ENCODE data around the gene GPATCH1. TPM values are rescaled to one million over a fixed set of nuclear protein-coding genes. Genes with fewer than 3 reads are reported as not detected.

Gene GPATCH1
- total and polyA plus RNA-seq, 2 of the 13 experiments (the other 11 are each of a cell fraction or from before 2014, with no cell fraction given): 6.8 to 6.9 TPM

- TF ChIP-seq, protein P1, sequence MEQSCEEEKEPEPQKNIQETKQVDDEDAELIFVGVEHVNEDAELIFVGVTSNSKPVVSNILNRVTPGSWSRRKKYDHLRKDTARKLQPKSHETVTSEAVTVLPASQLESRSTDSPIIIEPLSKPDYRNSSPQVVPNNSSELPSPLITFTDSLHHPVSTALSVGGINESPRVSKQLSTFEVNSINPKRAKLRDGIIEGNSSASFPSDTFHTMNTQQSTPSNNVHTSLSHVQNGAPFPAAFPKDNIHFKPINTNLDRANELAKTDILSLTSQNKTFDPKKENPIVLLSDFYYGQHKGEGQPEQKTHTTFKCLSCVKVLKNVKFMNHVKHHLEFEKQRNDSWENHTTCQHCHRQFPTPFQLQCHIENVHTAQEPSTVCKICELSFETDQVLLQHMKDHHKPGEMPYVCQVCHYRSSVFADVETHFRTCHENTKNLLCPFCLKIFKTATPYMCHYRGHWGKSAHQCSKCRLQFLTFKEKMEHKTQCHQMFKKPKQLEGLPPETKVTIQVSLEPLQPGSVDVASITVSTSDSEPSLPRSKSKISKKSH (CRISPR knock-in tag; IDR thresholded peaks at IDR 0.05; ENCODE audit: borderline replicate concordance): 0 out of 2 replicates have a peak, but pooled peaks have one; percentile 38
- TF ChIP-seq ZFP36L1 (CRISPR knock-in tag; IDR thresholded peaks at IDR 0.05): 0 out of 2 replicates have a peak, but pooled peaks have one; percentile 34
- peak; percentile 54; the same call in 1 of the 2 replicates for TF ChIP-seq NCOA2 (CRISPR knock-in tag; IDR thresholded peaks at IDR 0.05)
- TF ChIP-seq, protein P2, sequence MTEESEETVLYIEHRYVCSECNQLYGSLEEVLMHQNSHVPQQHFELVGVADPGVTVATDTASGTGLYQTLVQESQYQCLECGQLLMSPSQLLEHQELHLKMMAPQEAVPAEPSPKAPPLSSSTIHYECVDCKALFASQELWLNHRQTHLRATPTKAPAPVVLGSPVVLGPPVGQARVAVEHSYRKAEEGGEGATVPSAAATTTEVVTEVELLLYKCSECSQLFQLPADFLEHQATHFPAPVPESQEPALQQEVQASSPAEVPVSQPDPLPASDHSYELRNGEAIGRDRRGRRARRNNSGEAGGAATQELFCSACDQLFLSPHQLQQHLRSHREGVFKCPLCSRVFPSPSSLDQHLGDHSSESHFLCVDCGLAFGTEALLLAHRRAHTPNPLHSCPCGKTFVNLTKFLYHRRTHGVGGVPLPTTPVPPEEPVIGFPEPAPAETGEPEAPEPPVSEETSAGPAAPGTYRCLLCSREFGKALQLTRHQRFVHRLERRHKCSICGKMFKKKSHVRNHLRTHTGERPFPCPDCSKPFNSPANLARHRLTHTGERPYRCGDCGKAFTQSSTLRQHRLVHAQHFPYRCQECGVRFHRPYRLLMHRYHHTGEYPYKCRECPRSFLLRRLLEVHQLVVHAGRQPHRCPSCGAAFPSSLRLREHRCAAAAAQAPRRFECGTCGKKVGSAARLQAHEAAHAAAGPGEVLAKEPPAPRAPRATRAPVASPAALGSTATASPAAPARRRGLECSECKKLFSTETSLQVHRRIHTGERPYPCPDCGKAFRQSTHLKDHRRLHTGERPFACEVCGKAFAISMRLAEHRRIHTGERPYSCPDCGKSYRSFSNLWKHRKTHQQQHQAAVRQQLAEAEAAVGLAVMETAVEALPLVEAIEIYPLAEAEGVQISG (CRISPR knock-in tag; IDR thresholded peaks at IDR 0.05): 0 out of 2 replicates have a peak, but pooled peaks have one; percentile 18
- TF ChIP-seq ELF3 (CRISPR knock-in tag; IDR thresholded peaks at IDR 0.05): peak; percentile 52
- TF ChIP-seq THYN1 (CRISPR knock-in tag; IDR thresholded peaks at IDR 0.05; ENCODE audit: borderline replicate concordance, low read depth): no peak
- no peak for TF ChIP-seq ZMAT3 (CRISPR knock-in tag; conservative IDR thresholded peaks at IDR 0.05)
- TF ChIP-seq ZNF281 (CRISPR knock-in tag; IDR thresholded peaks at IDR 0.05; ENCODE audit: borderline replicate concordance): 0 out of 2 replicates have a peak, but pooled peaks have one; percentile 18
- TF ChIP-seq, protein P3, sequence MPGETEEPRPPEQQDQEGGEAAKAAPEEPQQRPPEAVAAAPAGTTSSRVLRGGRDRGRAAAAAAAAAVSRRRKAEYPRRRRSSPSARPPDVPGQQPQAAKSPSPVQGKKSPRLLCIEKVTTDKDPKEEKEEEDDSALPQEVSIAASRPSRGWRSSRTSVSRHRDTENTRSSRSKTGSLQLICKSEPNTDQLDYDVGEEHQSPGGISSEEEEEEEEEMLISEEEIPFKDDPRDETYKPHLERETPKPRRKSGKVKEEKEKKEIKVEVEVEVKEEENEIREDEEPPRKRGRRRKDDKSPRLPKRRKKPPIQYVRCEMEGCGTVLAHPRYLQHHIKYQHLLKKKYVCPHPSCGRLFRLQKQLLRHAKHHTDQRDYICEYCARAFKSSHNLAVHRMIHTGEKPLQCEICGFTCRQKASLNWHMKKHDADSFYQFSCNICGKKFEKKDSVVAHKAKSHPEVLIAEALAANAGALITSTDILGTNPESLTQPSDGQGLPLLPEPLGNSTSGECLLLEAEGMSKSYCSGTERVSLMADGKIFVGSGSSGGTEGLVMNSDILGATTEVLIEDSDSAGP (CRISPR knock-in tag; IDR thresholded peaks at IDR 0.05; ENCODE audit: borderline replicate concordance): no peak
- peak; percentile 79 for TF ChIP-seq NFIC (IDR thresholded peaks at IDR 0.05; ENCODE audit: low read length)
- no peak for TF ChIP-seq TEF (CRISPR knock-in tag; IDR thresholded peaks at IDR 0.05)
- TF ChIP-seq, protein P4, sequence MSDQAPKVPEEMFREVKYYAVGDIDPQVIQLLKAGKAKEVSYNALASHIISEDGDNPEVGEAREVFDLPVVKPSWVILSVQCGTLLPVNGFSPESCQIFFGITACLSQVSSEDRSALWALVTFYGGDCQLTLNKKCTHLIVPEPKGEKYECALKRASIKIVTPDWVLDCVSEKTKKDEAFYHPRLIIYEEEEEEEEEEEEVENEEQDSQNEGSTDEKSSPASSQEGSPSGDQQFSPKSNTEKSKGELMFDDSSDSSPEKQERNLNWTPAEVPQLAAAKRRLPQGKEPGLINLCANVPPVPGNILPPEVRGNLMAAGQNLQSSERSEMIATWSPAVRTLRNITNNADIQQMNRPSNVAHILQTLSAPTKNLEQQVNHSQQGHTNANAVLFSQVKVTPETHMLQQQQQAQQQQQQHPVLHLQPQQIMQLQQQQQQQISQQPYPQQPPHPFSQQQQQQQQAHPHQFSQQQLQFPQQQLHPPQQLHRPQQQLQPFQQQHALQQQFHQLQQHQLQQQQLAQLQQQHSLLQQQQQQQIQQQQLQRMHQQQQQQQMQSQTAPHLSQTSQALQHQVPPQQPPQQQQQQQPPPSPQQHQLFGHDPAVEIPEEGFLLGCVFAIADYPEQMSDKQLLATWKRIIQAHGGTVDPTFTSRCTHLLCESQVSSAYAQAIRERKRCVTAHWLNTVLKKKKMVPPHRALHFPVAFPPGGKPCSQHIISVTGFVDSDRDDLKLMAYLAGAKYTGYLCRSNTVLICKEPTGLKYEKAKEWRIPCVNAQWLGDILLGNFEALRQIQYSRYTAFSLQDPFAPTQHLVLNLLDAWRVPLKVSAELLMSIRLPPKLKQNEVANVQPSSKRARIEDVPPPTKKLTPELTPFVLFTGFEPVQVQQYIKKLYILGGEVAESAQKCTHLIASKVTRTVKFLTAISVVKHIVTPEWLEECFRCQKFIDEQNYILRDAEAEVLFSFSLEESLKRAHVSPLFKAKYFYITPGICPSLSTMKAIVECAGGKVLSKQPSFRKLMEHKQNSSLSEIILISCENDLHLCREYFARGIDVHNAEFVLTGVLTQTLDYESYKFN (CRISPR knock-in tag; conservative IDR thresholded peaks at IDR 0.05): peak; percentile 69
- TF ChIP-seq ZFX (CRISPR knock-in tag; IDR thresholded peaks at IDR 0.05; ENCODE audit: low read depth): peak; percentile 30; the same call in 1 of the 2 replicates
- peak; percentile 79; the same call in 1 of the 2 replicates for TF ChIP-seq FOXK1 (CRISPR knock-in tag; IDR thresholded peaks at IDR 0.05; ENCODE audit: borderline replicate concordance, low read depth)
- 0 out of 2 replicates have a peak, but pooled peaks have one; percentile 28 for TF ChIP-seq MIXL1 (CRISPR knock-in tag; IDR thresholded peaks at IDR 0.05)
Observed at GRCh38 chr19:33098055-33098534, 17.1 kb downstream of the GPATCH1 start (continued).
